ENCODE results near the gene KAZN.

- TF ChIP-seq CTCF (IDR thresholded peaks at IDR 0.05; ENCODE audit: poor library complexity), result no peak
- TF ChIP-seq EZH2 (IDR thresholded peaks at IDR 0.05; ENCODE audit: borderline replicate concordance), result no peak
Measured at GRCh38 chr1:14626869-14627607, 28.6 kb downstream of the KAZN start.
